GM12892 (cell line): Measurements from ENCODE around the gene CBLB.
"Not testable (repeated sequence)": the region's sequence is repeated elsewhere in the genome, so short reads cannot be mapped to it uniquely, and the experiment has no call there.

ENCODE experiments used
- DNase-seq: peaks from one replicate; pipeline ENCODE4 v3.0.0; 2011; ENCODE audit not compliant: insufficient read length
- FAIRE-seq: peaks from 2 replicates; lab custom pipeline; 2011; peaks lifted over from hg19 to GRCh38; lab: Jason Lieb, UNC
- POLR2A ChIP-seq: IDR thresholded peaks from 2 replicates; pipeline ENCODE4 v1.6.1; 2011; ENCODE audit warnings: low read depth, low read length, control low read depth
- POLR2AphosphoS5 ChIP-seq: IDR thresholded peaks from 2 replicates; pipeline ENCODE4 v1.6.1; 2011; ENCODE audit warnings: low read depth, low read length, control low read depth
- TAF1 ChIP-seq: IDR thresholded peaks from 2 replicates; pipeline ENCODE4 v1.6.1; 2011; ENCODE audit warnings: low read depth, mild to moderate bottlenecking, control low read depth, low read length, borderline replicate concordance

Gene CBLB

GRCh38 chr3:105730801-105731354 is 137.9 kb downstream of the CBLB start:
- DNase-seq: no peak
- TF ChIP-seq TAF1 (no peak), POLR2A (no peak), POLR2AphosphoS5 (no peak)
- no peak for FAIRE-seq

- no peak for FAIRE-seq
- DNase-seq: no peak
- TF ChIP-seq TAF1: no peak
Observed at GRCh38 chr3:105729667-105730066, 139.1 kb downstream of the CBLB start.

- TF ChIP-seq POLR2AphosphoS5: no peak
- TF ChIP-seq POLR2A: no peak
- no peak for TF ChIP-seq TAF1
- DNase-seq (no peak), FAIRE-seq (no peak)
Observed at GRCh38 chr3:105728771-105729312, 140.0 kb downstream of the CBLB start.

- DNase-seq, FAIRE-seq: not testable (repeated sequence)
Observed at GRCh38 chr3:105727036-105727435, 141.8 kb downstream of the CBLB start.

GRCh38 chr3:105722943-105723556 is 145.8 kb downstream of the CBLB start:
- DNase-seq (peak; percentile 2), FAIRE-seq (peak; percentile 87)
- TF ChIP-seq TAF1: no peak
- TF ChIP-seq POLR2A: no peak
- TF ChIP-seq POLR2AphosphoS5: no peak

- DNase-seq (no peak), FAIRE-seq (no peak)
- TF ChIP-seq TAF1: no peak
- no peak for TF ChIP-seq POLR2A
- no peak for TF ChIP-seq POLR2AphosphoS5
Observed at GRCh38 chr3:105719791-105720190, 149.0 kb downstream of the CBLB start.

- DNase-seq (no peak), FAIRE-seq (no peak)
- TF ChIP-seq POLR2A (no peak), TAF1 (no peak), POLR2AphosphoS5 (no peak)
Observed at GRCh38 chr3:105715372-105715771, 153.4 kb downstream of the CBLB start.

- TF ChIP-seq POLR2A (no peak), TAF1 (no peak), POLR2AphosphoS5 (no peak)
- FAIRE-seq (no peak), DNase-seq (no peak)
Observed at GRCh38 chr3:105714453-105714852, 154.4 kb downstream of the CBLB start.

GRCh38 chr3:105708980-105709379 is 159.8 kb downstream of the CBLB start:
- TF ChIP-seq TAF1: no peak
- no peak for TF ChIP-seq POLR2AphosphoS5
- no peak for TF ChIP-seq POLR2A
- FAIRE-seq: no peak

GRCh38 chr3:105707009-105707408 is 161.8 kb downstream of the CBLB start:
- FAIRE-seq (peak; percentile 38), DNase-seq (no peak)
- TF ChIP-seq POLR2A: no peak
- TF ChIP-seq POLR2AphosphoS5: no peak
- no peak for TF ChIP-seq TAF1

More at GRCh38 chr3:105708980-105709379, 159.8 kb downstream of the CBLB start:
- DNase-seq: no peak

GRCh38 chr3:105704726-105705410 is 163.9 kb downstream of the CBLB start:
- TF ChIP-seq POLR2AphosphoS5 (no peak), POLR2A (no peak), TAF1 (no peak)
- FAIRE-seq (no peak), DNase-seq (no peak)

- FAIRE-seq (no peak), DNase-seq (no peak)
- TF ChIP-seq TAF1 (no peak), POLR2A (no peak), POLR2AphosphoS5 (no peak)
Observed at GRCh38 chr3:105700575-105700974, 168.2 kb downstream of the CBLB start.

- DNase-seq: no peak
- FAIRE-seq: no peak
- TF ChIP-seq POLR2A (no peak), TAF1 (no peak), POLR2AphosphoS5 (no peak)
Observed at GRCh38 chr3:105691633-105692032, 177.2 kb downstream of the CBLB start.
